Upper lobe of right lung (tissue), 1 donor: ENCODE results near the gene ABHD11. TPM values are rescaled to one million over a fixed set of nuclear protein-coding genes. Genes with fewer than 3 reads are reported as not detected.

Experiments used
- ATAC-seq: fragments of 200-7000 bp; cut with Tn5 transposase; one replicate; pipeline ENCODE4 v1.9.1; 2020; ENCODE audit warnings: mild to moderate bottlenecking, moderate library complexity
- DNase-seq: peaks from one replicate; pipeline ENCODE4 v3.0.0-alpha.2; 2020
- H3K27ac ChIP-seq: fragments of 200-600 bp; one replicate; pipeline ENCODE4 v1.8.0; 2022
- H3K27me3 ChIP-seq: fragments of 200-600 bp; one replicate; pipeline ENCODE4 v1.8.0; 2022; ENCODE audit warnings: mild to moderate bottlenecking
- H3K36me3 ChIP-seq: fragments of 200-600 bp; one replicate; pipeline ENCODE4 v1.8.0; 2022
- H3K4me1 ChIP-seq: fragments of 200-600 bp; one replicate; pipeline ENCODE4 v1.8.0; 2022
- H3K4me3 ChIP-seq: fragments of 200-600 bp; one replicate; pipeline ENCODE4 v1.8.0; 2022; ENCODE audit warnings: mild to moderate bottlenecking
- H3K9me3 ChIP-seq: fragments of 200-600 bp; one replicate; pipeline ENCODE4 v1.8.0; 2022
- CTCF ChIP-seq: fragments of 200-600 bp; IDR thresholded peaks from one replicate; pipeline ENCODE4 v1.8.0; 2022; ENCODE audit warnings: antibody characterized with exemption
- intact Hi-C: fragments of 100-400 bp; cut with DNase I; formaldehyde crosslinking; loops from one replicate; pipeline ENCODE4 v1.11.0; 2022
- microRNA-seq: library from miRNA; unstranded; fragments of <30 nt; microRNA quantifications from one replicate; pipeline ENCODE4 v1.2.0, GENCODE V29; 2020; ENCODE audit warnings: borderline microRNAs expressed
- total RNA-seq: library from RNA; stranded (reverse); fragmentation: NEBNext Ultra II Directional; extraction: Animal tissue kit (Norgen Biotek cat#: 25700); gene quantifications from one replicate; pipeline ENCODE4 v1.2.1, GENCODE V29; 2021
- donor health status: DM: no; HTN: yes; CAD: no; lungs with severe emphysema.

The ABHD11 gene
- total RNA-seq, 1 donor from 2014 or later = 19.7 TPM

GRCh38 chr7:73690646-73691045 is 48.0 kb downstream of the ABHD11 start:
- DNase-seq (no peak), ATAC-seq (no peak)
- Histone ChIP-seq H3K9me3 (no peaks in the 10 kb centered on the region), H3K27ac (no peak overlapping the region), H3K27me3 (no peaks in the 10 kb centered on the region), H3K36me3 (peaks cover 90% of the 10 kb centered on the region), H3K4me1 (no peaks in the 10 kb centered on the region), H3K4me3 (no peak overlapping the region)
- intact Hi-C loops = no loop called here
- no peak for TF ChIP-seq CTCF

- DNase-seq (no peak), ATAC-seq (no peak)
- no peaks in the 10 kb centered on the region for H3K4me1 ChIP-seq
- H3K36me3 ChIP-seq = peaks cover 67% of the 10 kb centered on the region
- H3K27me3 ChIP-seq = no peaks in the 10 kb centered on the region
- H3K27ac ChIP-seq = no peak overlapping the region
- no peak overlapping the region for H3K4me3 ChIP-seq
- intact Hi-C loops = no loop called here
- no peaks in the 10 kb centered on the region for H3K9me3 ChIP-seq
- no peak for TF ChIP-seq CTCF
Observed at GRCh38 chr7:73688288-73688687, 50.3 kb downstream of the ABHD11 start.

Small RNA genes lying within 50 kb of the gene (microRNA-seq; reads per million reads assigned to microRNA genes)
- not detected for gene MIR4284

Other genes with a start within 250 kb of the ABHD11 start
- 55.7 TPM for gene BAZ1B, start 216.5 kb downstream of the ABHD11 start, total RNA-seq
- gene BCL7B, start 181.1 kb downstream of the ABHD11 start, total RNA-seq = 71.8 TPM
- 29.8 TPM for gene TBL2, start 160.2 kb downstream of the ABHD11 start, total RNA-seq
- gene MLXIPL, start 114.3 kb downstream of the ABHD11 start, total RNA-seq = 11.1 TPM
- gene VPS37D, start 71.0 kb downstream of the ABHD11 start, total RNA-seq = 1.4 TPM
- gene DNAJC30, start 55.3 kb downstream of the ABHD11 start, total RNA-seq = 10.2 TPM
- 38.4 TPM for gene BUD23, start 55.2 kb downstream of the ABHD11 start, total RNA-seq
- 6.3 TPM for gene STX1A, start 19.1 kb downstream of the ABHD11 start, total RNA-seq
- 11.8 TPM for gene CLDN3, start 31.5 kb upstream of the ABHD11 start, total RNA-seq
- gene CLDN4, start 92.2 kb upstream of the ABHD11 start, total RNA-seq = 103 TPM
- 2.3 TPM for gene METTL27, start 103.7 kb upstream of the ABHD11 start, total RNA-seq
- not detected for gene TMEM270, start 122.4 kb upstream of the ABHD11 start, total RNA-seq